CD4-positive, alpha-beta T cell (primary cell): ENCODE results near the gene TBCEL. TPM values are rescaled to one million over a fixed set of nuclear protein-coding genes. Genes with fewer than 3 reads are reported as not detected.
A peak's percentile ranks its signal among the peaks of the same experiment; 100 is the strongest.

ENCODE experiments used
- ATAC-seq: fragments of 200-7000 bp; cut with Tn5 transposase; one replicate; pipeline ENCODE4 v1.10.0; 2022; ENCODE audit warnings: mild to moderate bottlenecking; ENCODE audit not compliant: poor library complexity
- CTCF ChIA-PET: fragments of 350-600 bp; sonication (Branson Sonifier 250); formaldehyde crosslinking; loops from one replicate; lab custom pipeline; 2021; ENCODE audit warnings: antibody characterized with exemption, inconsistent platforms; lab: Charles Lee
- POLR2A ChIA-PET: fragments of 350-600 bp; sonication (Branson Sonifier 250); formaldehyde crosslinking; loops from one replicate; lab custom pipeline; 2021; ENCODE audit warnings: antibody characterized with exemption, inconsistent platforms; lab: Charles Lee
- DNase-seq, 14 experiments: peaks; one replicate each; pipeline ENCODE4 v3.0.0-alpha.2; 2013 to 2020; ENCODE audit warnings: mixed read lengths in 2 of 14
- H3K27ac ChIP-seq, 2 donors: one replicate each; pipeline versions ENCODE4 v1.5.1 to v1.7.0; 2013; ENCODE audit warnings: low read length in 2 of 2, low read depth in 1 of 2, mild to moderate bottlenecking in 1 of 2
- H3K27me3 ChIP-seq, 2 experiments: 1 replicate in 1 of 2; 2 replicates in 1 of 2; pipeline versions ENCODE4 v1.6.1 to v1.7.0; 2013; ENCODE audit warnings: low read length in 2 of 2, control low read depth in 1 of 2, mild to moderate bottlenecking in 1 of 2, moderate library complexity in 1 of 2; ENCODE audit not compliant: insufficient read depth in 2 of 2, control insufficient read depth in 1 of 2
- H3K36me3 ChIP-seq: one replicate; pipeline ENCODE4 v1.6.1; 2013; ENCODE audit warnings: low read length, control low read depth; ENCODE audit not compliant: insufficient read depth
- H3K4me1 ChIP-seq: one replicate; pipeline ENCODE4 v1.6.1; 2013; ENCODE audit warnings: low read length, control low read depth; ENCODE audit not compliant: insufficient read depth
- H3K4me3 ChIP-seq: one replicate; pipeline ENCODE4 v1.5.1; 2013; ENCODE audit warnings: mild to moderate bottlenecking, low read length, moderate library complexity
- H3K9me3 ChIP-seq, 2 experiments: 1 replicate in 1 of 2; 2 replicates in 1 of 2; pipeline versions ENCODE4 v1.6.1 to v1.7.0; 2013; ENCODE audit warnings: low read length in 2 of 2, mild to moderate bottlenecking in 2 of 2, control low read depth in 1 of 2, moderate library complexity in 1 of 2; ENCODE audit not compliant: control insufficient read depth in 1 of 2, insufficient read depth in 1 of 2
- H3K27ac Mint-ChIP-seq: one replicate; pipeline ENCODE4 v1.8.0; 2020; ENCODE audit warnings: mixed read lengths
- H3K27me3 Mint-ChIP-seq: one replicate; pipeline ENCODE4 v1.8.0; 2021; ENCODE audit warnings: mixed read lengths
- H3K36me3 Mint-ChIP-seq: one replicate; pipeline ENCODE4 v1.8.0; 2021; ENCODE audit warnings: low read depth, mixed read lengths
- H3K4me1 Mint-ChIP-seq: one replicate; pipeline ENCODE4 v1.8.0; 2021; ENCODE audit warnings: low read depth, mixed read lengths
- H3K4me3 Mint-ChIP-seq: one replicate; pipeline ENCODE4 v1.8.0; 2020; ENCODE audit warnings: mild to moderate bottlenecking, mixed read lengths
- H3K9me3 Mint-ChIP-seq: one replicate; pipeline ENCODE4 v1.8.0; 2020; ENCODE audit warnings: mixed read lengths
- CTCF ChIP-seq: fragments of 200-600 bp; IDR thresholded peaks from one replicate; pipeline ENCODE4 v1.8.0; 2022; ENCODE audit warnings: antibody characterized with exemption, mild to moderate bottlenecking
- intact Hi-C, 2 experiments: fragments of 100-400 bp; cut with DNase I in 1 of 2; cut with micrococcal nuclease in 1 of 2; formaldehyde crosslinking; loops; one replicate each; pipeline versions ENCODE4 v1.15.1 to v1.9.0; 2023 to 2025; cut with DNase I, micrococcal nuclease
- total RNA-seq, 174 experiments: library from RNA in 2 of 174; stranded (reverse) in 2 of 174; gene quantifications; one replicate each; pipeline ENCODE4 v1.2.3 and lab custom pipeline; 2021 to 2026

The TBCEL gene
- total RNA-seq, 2 experiments from 2014 or later, result 19.4 to 20.3 TPM

DNA sequence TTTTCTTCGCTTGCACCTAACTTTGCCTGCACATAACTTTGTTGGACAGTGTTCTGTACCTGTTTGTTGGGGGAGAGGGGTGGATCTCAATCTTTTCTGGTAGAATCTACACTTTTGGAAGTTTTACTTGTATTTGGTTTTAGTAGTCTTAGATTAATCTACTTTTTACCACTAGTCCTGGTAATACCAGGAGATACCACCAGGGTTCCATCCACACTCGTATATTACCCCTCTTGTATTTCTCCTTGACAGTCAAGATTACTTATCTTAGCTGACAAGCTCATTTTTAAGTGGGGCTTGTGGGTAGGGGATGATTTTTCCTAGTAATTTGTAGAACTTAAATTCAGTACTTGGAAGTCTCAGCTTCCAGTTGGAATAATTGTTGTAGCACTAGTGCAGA lies 39.8 kb downstream of the TBCEL start:
- DNase-seq (peak in 2 of 14 experiments; percentile 5 to 6), ATAC-seq (no peak)
- peak; percentile 37 for TF ChIP-seq CTCF
- H3K27ac ChIP-seq, result no peak overlapping the region
- no peak overlapping the region for H3K27ac Mint-ChIP-seq
- CTCF ChIA-PET, result no interaction called here
- no peaks in the 10 kb centered on the region for H3K4me1 Mint-ChIP-seq
- H3K36me3 ChIP-seq, result peaks cover 32% of the 10 kb centered on the region
- no peaks in the 10 kb centered on the region for H3K4me1 ChIP-seq
- H3K27me3 ChIP-seq, result no peaks in the 10 kb centered on the region
- intact Hi-C loops, result no loop called here
- no peak overlapping the region for H3K4me3 ChIP-seq
- H3K9me3 ChIP-seq, result no peaks in the 10 kb centered on the region
- H3K27me3 Mint-ChIP-seq, result no peaks in the 10 kb centered on the region
- no peaks in the 10 kb centered on the region for H3K9me3 Mint-ChIP-seq
- POLR2A ChIA-PET, result no interaction called here
- H3K36me3 Mint-ChIP-seq, result peaks cover 82% of the 10 kb centered on the region
- no peak overlapping the region for H3K4me3 Mint-ChIP-seq

- CTCF ChIA-PET, result no interaction called here
- no peak for ATAC-seq
- H3K36me3 ChIP-seq, result peaks cover 30% of the 10 kb centered on the region
- Mint-ChIP-seq H3K9me3 (no peaks in the 10 kb centered on the region), H3K4me1 (no peaks in the 10 kb centered on the region), H3K27me3 (no peaks in the 10 kb centered on the region), H3K4me3 (no peak overlapping the region), H3K36me3 (peaks cover 91% of the 10 kb centered on the region), H3K27ac (no peak overlapping the region)
- no peak overlapping the region for H3K4me3 ChIP-seq
- H3K4me1 ChIP-seq, result no peaks in the 10 kb centered on the region
- H3K27me3 ChIP-seq, result no peaks in the 10 kb centered on the region
- intact Hi-C loops, result no loop called here
- DNase-seq, result no peak
- H3K27ac ChIP-seq, result no peak overlapping the region
- no peak for TF ChIP-seq CTCF
- H3K9me3 ChIP-seq, result peaks cover 0 to 4% of the 10 kb centered on the region in 2 experiments
- POLR2A ChIA-PET, result no interaction called here
Observed at GRCh38 chr11:121066623-121067022, 42.7 kb downstream of the TBCEL start.

- H3K4me1 ChIP-seq, result no peaks in the 10 kb centered on the region
- no peaks in the 10 kb centered on the region for H3K9me3 Mint-ChIP-seq
- H3K36me3 Mint-ChIP-seq, result peaks cover 94% of the 10 kb centered on the region
- no peak overlapping the region for H3K27ac ChIP-seq
- no peak overlapping the region for H3K27ac Mint-ChIP-seq
- no peak overlapping the region for H3K4me3 Mint-ChIP-seq
- H3K4me1 Mint-ChIP-seq, result no peaks in the 10 kb centered on the region
- H3K9me3 ChIP-seq, result peaks cover 0 to 4% of the 10 kb centered on the region in 2 experiments
- no peak overlapping the region for H3K4me3 ChIP-seq
- DNase-seq, result no peak
- ChIA-PET CTCF (no interaction called here), POLR2A (no interaction called here)
- ATAC-seq, result no peak
- intact Hi-C loops, result no loop called here
- H3K27me3 Mint-ChIP-seq, result no peaks in the 10 kb centered on the region
- H3K36me3 ChIP-seq, result peaks cover 28% of the 10 kb centered on the region
- no peak for TF ChIP-seq CTCF
- no peaks in the 10 kb centered on the region for H3K27me3 ChIP-seq
Observed at GRCh38 chr11:121067026-121067425, 43.1 kb downstream of the TBCEL start.
